HG02571 (cell line): ENCODE results near the gene DUOXA2.
"Not testable (repeated sequence)": the region's sequence is repeated elsewhere in the genome, so short reads cannot be mapped to it uniquely, and the experiment has no call there.

Experiments
- ATAC-seq: cut with Tn5 transposase; IDR thresholded peaks from one replicate; pipeline ENCODE4 v1.9.1; 2021; ENCODE audit warnings: mild to moderate bottlenecking, moderate library complexity; ENCODE audit not compliant: unreplicated experiment

Gene DUOXA2

DNA sequence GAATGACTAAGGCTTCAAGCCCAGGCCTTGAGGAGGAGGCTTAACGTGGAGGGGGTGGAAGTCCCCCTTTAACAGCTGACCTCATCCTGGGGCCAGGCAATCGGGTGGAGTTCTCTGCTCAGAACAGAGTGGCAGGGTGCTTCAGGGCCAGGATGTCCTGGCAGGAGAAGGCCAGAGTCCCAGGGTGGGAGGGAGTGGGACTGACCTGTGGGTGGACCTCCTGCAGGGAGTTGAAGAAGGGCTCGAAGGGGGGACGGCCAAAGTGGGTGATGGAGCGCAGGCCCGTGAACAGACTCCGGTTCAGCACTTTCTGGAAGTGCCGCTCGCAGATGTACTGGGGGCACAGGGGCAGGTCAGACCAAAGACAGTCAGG, 19.8 kb upstream of the DUOXA2 start:
- no peak for ATAC-seq

DNA sequence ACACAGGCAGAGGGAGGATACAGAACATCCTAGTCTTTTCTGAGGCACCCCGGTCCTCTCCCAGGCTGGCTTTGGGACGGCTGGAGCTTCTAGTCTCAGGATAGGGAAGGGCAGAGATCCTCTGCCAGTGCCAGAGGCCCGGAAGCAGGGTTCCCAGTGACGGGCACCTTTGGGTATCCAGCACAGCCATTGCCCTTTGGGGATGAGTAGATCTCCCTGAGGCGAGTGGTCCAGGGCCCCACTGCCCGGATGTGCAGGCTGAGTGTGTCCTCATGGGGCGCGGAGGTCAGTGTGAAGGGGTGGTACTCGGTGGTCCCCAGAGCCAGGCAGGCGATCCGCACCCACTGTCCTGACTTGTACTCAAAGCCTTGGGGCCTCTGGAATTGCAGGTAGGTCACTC, 18.5 kb upstream of the DUOXA2 start:
- no peak for ATAC-seq

DNA sequence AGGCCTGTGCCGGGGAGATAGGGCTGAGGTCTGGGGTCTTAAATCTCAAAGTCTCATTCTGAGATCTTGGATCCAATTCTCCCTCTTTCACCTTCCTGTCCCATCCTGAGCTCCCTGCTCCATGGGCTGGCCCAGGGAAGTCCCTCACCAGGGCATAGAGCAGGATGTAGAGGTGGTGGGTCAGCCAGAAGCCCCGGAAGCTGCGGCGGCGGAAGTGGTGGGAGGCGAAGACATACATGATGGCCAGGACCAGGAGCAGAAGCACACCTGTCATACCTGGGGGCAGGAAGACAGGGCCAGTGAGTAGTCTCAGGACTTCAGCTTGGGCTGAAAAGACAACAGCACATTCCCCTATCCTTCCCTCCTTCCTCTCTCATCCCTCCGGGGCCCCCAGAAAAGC, 16.7 kb upstream of the DUOXA2 start:
- ATAC-seq: no peak

DNA sequence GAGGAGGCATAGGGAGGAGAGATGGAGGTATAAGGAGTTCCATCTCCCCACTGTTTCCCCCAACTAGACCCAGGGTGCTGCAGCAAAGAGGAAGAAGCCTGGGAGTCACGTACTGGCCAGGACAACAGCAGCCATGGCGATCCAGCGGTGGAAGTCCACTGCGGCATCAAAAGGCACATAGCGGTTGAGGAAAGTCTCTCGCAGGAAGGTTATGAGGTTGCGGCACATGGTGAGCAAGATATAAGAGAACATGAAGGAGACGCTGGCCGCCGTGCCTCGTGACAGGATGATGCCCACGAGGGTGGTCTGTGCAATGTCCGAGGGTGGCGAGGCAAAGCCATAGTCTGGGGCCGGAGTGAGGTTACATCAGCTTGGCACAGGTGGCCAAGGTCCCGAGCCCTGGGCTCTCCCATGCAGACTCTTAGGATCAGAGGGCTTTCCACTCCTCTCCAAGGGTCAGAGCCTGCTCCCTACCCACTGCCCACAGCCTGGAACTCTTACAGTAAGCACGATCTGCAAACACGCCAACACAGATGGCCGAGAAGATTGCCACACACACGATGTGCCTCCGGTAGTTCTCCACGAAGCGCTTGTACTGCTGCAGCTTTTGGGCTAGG, 14.5 kb upstream of the DUOXA2 start:
- no peak for ATAC-seq

DNA sequence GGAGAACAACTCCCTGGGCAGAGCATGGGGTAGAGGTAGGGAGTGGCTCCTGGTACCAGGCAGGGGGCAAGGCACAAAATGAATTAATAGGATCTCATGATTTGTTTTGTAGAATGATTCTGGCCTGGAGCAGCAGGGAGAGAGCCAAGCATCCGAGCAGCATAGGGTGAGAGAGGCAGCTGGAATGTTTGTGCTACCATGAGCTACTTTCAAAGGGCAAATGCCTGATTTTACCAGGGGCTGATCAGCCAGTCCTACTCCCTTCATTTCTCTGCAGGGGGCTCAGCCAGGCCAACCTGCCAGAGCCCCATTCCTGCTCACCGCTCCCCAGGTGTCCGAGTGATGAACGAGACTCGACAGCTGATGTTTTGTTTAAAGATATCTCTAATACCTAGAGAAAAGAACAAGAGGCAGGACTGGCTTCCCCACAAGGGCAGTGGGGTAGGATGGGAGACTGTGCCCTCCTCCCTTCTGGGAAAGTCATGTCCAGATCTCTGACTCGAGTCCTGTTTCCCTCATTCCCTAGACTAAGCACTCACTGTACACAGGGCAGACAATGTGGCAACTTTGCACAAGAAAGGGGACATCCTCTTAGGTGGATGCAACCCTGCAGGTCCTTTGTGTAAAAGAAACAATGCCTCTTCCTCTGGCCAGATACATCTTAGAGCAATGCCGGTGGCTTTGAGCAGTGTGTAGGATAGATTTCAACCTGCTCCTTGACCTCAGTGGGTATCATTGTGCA, 13.1 kb upstream of the DUOXA2 start:
- ATAC-seq: no peak

DNA sequence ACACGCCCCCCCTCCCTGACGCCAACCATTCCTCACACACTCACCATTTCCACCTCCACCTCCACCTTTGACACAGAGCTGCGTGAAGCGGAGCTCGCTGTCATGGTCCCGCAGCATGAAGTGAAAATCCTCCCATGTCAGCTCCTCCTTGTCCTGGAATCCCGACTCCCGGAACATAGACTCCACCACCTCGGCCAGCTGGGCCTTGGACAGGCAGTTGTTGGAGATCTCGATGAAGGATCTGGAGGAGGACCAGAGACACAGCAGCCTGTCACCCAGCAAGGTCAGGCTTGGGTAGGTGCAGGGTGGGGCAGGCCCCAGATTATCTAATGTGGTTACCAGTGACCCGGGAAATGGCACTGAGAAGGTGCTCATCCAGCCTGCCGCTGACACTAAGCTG, 12.4 kb upstream of the DUOXA2 start:
- no peak for ATAC-seq

DNA sequence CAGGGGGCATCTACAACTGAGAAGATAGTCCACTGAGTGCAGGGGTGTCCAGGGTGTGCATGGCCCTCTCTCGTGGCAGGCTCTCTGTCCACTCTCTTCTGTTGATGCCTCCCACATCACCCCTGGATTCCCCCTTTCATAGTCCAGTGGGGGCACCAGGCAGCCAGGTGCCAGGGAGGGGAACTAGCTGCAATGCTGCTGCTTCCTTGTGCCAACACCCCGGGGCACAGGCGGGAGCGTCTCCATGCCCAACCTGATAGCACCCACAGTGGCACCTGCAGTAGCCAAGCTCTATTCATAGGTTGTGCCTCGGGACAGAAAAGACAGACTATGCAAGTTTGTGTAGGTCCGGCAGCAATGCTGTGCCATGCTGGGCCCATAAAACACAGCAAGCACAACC, 11.9 kb upstream of the DUOXA2 start:
- ATAC-seq: no peak

DNA sequence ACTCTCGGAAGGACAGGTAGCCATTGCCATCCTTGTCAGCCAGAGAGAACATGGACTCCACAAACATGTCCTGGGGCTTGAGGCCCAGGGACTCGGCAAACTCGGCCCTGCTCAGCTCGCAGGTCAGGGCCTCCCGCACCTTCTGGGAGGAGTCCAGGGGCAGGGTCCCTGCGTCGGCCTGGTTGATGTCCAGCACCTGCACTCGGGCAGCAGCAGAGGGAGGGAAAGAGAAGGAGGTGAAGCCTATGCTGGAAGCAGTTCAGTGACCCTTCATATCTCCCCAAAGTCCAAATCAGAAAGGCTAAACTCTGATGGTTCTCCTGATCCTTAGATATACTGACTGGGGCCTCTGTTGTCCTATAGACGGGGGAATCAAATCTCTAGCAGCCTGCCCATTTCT, 10.0 kb upstream of the DUOXA2 start:
- not testable (repeated sequence) for ATAC-seq

DNA sequence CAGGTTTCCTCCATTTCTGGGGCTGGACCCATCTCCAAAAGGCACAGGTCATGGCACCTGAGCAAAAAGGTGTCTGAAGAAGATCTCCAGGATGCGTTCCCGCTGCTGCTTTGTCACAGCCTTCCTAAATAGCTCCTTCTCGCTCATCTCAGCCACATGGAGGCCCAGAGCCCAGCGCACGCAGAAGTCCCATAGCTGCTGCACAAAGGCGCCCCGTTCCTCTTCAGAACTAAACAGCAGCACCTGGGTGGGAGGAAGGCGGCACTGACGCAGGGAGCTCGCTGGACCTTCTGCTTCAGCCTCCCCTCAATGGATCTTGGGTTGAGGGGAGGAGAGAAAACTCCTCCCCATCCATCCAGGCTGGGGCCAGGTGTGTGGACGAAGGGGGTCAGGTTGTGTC, 8.5 kb upstream of the DUOXA2 start:
- no peak for ATAC-seq

DNA sequence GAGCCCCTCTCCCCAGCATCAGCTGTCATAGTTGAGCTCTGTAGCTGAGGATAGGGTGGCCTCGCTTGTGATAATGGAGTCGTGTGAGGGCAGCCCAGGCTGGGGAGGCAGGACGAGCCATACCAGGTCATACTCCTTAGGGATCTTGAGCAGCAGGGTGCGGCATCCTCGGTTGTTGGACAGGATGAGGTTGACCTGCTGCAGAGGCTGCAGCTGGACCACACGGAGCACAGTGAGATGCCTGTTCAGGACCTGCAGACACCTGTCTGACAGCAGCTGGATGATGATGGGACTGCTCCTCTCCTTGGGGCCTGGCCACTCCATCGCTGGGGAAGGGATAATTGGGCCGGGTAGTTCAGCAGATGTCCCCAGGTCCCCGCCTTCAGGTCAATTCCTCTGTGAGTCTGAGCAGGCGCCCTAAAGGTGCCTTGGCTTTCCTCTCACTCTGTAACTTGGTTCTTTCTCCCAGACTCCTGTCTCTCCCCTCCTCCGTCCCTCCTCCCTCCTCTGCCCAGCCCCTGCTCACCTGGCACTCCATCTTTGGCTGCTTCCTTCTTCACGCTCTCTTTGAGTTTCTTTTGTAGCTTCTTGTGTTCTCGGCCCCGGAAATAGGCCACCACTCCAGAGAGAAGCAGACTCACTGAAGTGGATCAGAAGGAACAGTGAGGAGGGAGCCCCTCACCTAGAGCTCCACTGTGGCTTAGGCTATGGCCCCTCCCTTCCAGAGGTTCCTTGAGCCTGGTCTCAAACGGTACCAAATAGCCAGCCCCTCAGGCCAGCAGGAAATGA, 7.9 kb upstream of the DUOXA2 start:
- no peak for ATAC-seq

DNA sequence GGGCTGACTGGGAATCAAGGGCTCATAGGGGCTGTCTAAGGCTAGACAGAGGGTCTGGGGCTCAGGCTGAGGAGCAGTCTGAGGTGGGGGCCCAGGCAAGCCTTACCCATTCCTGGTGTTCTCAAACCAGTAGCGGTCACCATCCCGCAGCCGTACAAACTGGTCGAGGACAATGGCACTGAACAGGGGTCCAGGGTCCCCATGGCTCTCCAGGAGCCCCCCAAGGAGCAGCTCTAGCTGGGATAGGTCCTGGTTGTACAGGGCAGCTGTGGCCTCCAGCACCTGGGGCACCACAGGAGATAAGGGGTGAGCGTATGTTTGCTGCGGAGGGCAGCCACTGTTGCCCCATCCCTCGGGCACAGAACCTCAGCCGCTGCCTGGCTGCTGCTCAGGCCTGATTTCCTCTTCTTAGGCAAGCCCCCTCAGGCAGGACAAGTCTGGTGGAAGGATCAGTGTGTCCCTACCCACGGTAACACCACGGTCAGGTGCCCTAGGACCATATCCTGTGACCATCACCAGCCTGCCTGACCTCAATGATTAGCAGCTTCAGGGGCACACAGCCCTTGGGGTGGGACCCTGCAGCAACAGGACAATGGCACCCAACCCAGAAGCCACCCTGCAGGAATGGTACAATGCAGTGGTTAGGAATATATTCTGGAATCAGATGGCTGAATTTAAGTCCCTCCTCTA, 6.0 kb upstream of the DUOXA2 start:
- ATAC-seq: no peak

DNA sequence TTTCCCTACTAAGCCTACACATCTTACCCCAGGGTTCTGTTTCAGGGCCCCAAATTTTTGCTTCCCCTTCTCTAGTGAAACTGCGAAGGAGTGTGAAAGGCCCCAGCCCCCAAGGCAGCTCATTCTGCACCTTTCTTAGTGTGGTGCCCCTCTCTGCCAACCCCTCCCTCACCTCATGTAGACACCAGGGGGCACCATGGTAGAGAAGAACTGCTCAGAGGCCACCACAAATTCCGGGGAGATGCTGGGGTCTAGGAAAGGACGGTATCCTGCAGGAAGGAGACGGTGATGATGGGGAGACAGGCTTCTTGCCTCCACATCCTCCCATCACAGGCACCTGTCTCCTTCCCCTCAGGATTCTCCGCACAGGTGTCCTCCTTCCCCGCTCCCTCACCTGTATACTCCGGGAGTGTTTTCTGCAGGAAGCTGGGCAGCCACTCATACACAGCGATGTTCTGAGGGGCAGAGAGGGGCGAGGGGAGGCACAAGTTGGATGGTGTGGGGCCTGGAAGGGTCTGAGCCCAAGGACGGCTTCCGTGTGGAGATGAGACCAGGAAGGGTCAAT, 3.8 kb upstream of the DUOXA2 start:
- no peak for ATAC-seq

DNA sequence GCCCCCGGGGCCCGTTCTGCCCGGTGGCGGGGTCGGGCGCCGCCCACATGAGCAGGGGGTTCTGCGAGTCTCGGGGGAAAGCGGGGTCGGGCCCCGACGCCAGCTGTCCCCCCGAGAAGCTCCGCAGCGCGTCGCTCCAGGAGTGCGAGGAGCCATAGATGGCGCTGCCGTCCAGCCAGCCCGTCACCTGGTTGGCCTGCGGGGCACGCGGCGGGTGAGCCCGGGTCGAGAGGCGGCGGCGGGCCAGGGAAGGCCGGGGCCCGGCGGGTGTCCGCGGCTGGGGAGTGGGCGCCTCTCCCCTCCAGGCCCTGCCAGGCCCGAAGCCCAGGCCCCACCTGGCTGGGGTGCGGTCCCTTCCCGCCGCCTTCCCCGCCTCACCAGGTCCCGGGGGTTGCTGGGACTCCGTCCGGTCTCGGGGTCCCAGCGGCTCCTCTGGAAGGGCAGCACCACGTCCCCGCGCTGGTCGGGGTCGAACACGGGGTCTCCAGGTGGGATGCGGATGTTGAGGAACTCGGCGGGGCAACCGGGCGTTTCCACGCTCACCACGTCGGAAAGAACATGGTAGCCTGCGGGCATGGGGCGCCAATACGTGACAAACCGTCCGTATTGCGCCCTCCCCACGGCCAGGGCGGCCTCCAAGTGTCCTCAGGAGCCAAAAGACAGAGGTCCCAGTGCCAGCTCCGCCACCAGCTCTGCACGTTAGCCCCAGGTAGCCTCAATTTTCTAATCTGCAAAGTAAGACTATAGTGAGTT, 2.6 kb upstream of the DUOXA2 start:
- no peak for ATAC-seq

DNA sequence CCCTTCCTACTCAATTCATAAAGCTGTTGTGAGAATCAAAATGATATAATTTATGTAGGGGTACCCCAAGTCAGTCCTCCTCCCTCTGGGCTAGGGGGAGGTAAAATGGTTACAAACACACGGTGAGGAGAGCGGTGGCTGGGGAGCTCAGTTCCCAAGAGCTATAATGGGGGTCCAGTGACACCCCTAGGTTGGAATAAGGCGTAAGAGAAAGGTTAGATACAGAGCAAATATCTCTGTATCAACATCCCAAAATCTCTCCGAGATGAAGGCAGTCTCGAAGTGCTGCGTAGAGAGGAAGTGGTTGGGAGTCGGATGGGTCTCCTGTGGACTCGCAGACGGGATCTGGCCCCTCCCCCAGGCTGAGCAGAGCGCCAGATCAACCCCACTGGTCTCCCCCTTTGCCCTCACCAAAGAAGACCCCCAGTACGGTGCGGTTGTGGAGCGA, 2.0 kb upstream of the DUOXA2 start:
- ATAC-seq: no peak

DNA sequence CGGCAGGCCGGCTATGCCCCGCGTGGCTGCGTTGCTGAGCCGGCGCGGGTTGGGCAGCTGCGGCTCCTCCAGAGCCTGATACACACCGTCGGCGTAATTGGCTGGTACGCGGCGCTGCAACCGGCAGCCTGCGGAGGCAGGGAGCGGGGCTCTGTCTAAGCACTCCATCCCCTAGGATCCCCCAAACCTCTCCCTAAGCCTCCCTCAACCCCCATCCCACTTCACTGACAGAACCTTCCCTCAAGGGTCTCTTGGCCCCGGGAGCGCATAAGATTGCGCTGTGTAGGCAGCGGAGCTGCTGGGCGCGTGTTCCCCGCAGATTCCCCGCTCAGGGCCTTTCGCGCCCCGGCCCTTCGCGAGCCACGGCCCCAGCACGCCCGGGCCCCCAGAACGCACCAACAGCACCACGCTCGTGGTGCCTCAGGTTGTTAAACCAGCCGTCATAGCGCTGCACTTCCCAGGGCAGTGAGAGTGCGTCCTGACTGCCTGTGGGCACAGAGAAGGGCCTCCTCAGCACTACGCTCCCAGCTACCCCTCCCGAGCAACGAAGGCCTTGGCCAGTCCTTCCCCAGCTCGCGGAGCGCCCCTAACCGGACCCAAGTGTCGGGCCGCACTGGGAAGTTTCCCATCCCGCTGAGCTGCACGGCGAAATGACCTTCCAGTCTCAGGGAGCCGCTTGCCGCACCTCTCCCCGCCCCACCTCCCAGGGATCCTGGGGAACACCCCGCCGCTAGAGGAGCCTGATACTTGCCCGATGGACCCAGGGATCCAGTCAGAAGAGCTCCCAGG, 1.3 kb upstream of the DUOXA2 start:
- ATAC-seq: no peak

DNA sequence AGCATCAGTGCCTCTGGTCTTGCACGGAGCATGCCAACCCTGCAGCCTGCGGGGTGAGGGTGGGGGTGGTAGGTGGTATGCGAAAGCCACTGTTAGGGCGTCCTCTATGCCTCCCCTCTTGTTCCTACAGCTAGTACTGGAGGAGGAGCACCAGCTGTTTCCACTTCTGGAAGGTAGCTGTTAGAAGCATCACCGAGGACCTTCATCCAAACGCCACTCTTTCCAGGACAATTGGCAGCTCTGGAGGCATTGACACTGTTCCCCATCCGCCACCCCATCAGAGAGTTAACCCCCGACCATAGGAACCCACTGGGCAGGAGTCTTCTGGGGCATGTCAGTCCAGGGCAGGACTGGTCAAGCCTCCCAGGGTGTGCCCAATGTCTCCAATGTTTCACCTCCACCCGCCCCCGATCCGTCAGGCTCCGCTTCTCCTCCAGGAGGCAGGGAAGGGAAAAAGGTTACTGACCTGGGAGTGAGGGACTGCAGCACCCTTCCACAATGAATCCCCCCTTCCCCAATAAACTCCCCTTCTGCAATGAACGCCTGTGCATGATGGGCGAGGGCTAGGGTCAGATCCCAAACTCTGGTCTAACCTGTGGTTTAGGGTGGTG, 641 bp upstream of the DUOXA2 start:
- no peak for ATAC-seq

DNA sequence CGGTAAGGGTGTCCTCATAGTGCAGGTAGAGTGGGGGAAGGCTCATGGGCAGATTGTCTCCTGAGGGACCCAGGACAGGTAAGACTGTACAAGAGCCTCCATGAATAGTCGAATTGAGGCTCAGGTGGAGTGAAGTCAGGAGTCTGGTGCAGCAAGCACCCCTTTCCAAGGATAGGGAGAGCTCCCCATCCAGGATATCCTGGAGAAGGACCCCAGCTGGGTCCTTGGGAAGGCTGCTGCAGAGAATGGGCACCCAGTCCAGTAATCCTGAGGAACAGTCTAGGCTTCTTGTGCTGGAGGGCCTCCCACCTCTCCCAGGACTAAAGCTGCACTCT, 592 bp downstream of the DUOXA2 start:
- no peak for ATAC-seq

DNA sequence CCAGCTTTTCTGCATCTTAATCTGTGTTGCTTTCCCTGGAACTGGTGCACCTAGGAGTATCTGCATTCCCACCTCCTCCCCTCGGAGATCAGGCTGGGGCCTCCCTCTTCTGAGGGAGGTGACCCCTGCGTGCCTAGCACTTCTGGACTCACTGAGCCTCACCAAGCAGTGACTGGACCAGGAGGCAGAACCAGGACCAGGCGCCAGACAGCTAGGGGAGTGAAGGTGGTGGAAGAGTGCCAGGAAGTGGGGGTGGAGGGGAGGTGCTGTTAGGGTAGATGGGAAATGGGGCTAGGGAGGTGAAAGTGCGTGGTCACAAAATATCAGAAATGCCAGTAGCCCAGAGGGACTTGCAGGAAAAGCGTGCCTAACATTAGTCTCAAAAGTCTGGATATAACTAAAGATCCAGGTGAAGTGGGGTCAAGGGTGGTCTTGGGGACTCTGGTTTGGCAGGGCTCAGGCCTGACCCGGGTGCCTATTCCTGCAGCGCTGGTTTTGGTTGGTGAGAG, 1.2 kb downstream of the DUOXA2 start:
- no peak for ATAC-seq

DNA sequence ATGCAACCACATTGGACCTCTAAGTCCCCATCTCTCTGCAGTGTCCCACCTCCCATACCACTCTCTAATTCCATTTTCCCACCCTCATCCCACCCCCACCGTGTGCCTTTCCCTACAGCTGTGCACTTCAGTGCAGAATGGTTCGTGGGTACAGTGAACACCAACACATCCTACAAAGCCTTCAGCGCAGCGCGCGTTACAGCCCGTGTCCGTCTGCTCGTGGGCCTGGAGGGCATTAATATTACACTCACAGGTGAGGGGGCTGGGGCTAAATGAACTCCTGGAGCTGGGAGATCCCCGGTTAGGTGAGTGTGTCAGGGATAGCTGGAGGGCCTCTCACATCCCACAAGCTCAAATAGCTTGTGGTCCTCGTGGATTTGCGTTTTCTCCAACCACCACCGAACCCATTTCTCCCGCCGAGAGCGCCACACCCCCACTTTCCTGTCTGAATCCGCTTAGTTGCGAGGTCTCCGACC, 1.9 kb downstream of the DUOXA2 start:
- ATAC-seq: no peak
